Activated CD8-positive, alpha-beta memory T cell treated with anti-CD3 and anti-CD28 coated beads, Interleukin-2, amount 50 U/mL, for 1 hour (primary cell): ENCODE data around the gene IGHMBP2.
"Not testable (repeated sequence)": the region's sequence is repeated elsewhere in the genome, so short reads cannot be mapped to it uniquely, and the experiment has no call there.

ENCODE experiments used
- DNase-seq: peaks from one replicate; pipeline ENCODE4 v3.0.0-alpha.2; 2020; ENCODE audit errors: extremely low read depth

The IGHMBP2 gene

DNA sequence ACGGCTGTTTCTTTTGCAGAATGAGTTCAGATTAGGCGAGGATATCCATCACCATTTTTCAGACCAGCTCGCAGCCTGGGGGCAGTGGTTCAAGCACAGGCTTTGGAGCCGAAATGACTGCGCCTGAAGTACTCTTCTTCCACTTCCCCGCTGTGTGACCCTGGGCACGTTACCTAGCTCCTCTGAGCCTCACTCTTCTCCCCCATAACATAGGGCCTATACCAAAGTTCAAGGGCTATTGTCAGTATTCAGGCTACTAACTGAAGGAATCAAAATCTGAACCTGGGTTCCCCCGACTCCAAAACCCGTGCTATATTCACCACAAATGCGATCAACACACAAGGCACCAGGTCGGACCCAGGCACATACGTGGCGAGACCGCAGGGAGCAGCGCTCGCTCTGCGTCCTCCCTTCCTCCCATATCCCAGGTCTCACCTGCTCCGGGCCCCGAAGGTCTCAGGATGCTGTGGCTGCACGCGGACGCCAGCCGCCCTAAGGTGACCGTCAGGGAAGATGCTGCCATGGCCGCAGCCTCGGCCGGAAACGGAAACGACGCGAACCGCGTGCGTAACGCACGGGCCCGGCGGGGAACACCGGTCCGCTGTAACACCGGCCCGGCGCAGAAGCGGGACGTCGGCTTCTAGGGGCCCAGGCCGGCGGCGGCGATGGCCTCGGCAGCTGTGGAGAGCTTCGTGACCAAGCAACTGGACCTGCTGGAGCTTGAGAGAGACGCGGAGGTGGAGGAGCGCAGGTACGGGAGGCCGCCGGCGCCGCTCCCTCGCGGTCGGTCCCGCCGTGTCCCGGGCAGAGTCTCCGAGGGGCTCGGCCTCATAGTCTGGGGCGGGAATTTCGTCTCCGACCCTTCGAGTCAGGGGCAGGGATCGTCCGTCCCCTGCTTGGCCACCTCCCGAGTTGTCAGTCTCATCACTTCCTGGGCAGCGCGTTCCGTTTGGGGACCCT, at the start of gene IGHMBP2, which contains the start of gene MRPL21:
TSS of gene IGHMBP2 (plus strand) at position 604 of the 960 bp plus-strand sequence. CDS start at position 666, 62 bp downstream.
TSS of gene MRPL21 (minus strand) at position 545 of the 960 bp plus-strand sequence. CDS start at position 523, 22 bp downstream.
- DNase-seq = peak; percentile 30

DNA sequence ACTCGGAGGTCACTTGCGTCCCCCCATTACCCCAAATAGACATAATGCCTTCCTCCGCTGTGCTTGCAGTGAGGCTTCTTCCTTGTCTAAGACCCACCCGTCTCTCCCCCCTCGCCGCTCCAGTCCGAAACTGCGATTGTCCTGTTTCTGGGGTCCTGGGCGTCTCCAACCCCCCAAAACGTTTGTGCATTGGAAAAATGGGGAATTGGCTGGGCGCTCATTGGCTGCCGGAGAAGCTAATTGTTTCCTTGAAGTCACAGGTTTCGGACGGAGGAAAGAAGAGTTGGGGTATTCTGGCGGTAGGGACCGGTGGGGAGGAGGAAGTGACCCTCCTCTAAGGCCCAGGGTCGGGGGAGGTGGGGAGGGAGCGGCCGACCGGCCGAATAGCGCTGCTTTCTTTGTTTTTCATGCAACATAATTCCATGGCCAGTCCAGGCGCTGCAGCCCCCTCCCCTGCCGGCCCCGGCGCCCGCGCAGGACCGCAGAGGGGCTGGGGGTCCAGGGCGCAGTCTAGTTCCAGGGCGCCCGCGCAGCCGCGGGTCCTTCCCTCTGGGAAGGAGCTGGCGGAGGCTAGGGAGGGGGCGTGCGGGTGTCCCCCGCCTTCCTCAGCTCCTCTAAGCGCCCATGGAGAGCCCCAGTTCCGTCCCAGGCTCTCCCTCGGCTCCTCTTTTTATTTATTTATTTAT, 49.3 kb upstream of the IGHMBP2 start:
- DNase-seq = no peak

DNA sequence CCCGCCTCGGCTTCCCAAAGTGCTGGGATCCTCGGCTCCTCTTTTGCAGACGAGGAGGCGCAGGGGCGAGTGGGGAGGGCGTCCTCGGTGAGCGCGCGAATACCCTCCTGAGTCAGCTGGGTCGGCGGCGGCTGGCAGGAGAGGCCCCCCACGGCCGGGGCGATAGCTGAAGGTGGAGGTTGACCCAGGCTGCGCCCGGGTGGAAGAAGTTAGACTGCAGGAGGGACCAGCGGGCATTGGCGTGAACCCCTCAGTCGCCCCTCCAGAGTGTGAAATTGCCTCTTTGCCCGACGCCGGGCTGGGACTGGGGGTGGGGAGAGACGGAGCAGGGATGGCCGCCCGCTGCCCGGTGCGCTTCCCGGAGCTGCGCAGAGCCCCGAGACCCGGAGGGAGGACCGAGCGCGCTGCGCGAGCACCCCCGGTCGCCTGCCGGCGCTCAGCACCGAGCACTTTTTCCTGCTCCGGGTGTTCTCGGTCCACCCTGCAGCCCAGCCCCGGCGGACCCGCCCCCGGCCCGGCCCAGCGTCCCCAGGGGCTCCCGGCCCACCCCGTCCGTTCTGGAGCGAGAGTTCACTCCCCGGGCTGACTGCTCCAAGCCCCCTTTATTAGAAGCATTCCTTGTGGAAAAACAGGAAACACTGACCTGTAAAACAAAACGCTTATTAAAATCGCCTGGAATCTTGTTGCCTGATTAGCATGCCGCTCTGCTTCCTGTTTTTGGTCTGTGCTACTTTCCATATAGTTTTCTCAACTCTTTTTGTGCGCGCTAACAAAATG, 48.3 kb upstream of the IGHMBP2 start:
- no peak for DNase-seq

DNA sequence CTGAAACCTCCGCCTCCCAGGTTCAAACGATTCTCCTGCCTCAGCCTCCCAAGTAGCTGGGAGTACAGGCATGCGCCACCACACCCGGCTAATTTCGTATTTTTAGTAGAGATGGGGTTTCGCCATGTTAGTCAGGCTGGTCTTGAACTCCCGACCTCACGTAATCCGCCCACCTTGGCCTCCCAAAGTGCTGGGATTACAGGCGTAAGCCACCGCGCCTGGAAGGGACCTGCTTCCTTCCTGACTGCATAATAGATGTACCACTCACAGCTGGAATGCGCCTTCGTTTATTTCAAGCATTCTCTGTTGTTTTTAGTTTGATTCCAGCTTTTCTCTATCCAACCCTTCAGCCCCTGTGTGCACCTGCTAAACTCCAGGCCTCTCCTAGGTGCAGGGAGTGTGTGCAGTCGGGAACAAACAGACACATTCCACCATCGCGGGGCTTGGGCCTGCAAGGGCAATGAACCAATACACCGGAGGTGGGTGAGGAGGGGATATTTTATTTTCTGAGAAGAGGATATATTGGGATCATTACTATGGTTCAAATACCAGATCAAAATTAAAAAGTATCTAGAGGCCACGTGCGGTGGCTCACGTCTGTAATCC, 47.2 kb upstream of the IGHMBP2 start:
- DNase-seq = not testable (repeated sequence)

DNA sequence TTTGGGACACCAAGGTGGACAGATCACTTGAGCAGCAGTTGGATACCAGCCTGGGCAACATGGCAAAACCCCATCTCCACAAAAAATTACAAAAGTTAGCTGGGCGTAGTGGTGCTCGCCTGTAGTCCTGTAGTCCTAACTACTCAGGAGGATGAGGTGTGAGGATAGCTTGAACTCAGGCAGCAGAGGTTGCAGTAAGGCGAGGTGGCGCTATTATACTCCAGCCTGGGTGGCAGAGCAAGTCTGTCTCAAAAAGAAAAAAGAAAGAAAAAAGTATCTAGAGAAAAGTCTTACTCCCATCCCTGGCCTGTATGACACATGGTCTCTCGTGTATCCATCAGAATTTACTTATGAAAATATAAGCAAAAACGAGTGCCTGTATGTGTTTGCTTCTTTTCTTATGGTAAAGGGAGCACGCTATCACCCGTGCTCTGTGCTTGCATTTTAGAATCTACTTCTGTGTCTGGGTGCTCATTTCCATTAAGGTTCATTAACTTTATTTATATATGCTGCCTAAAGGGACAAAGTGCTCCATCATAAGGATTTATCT, 46.6 kb upstream of the IGHMBP2 start:
- DNase-seq = no peak

DNA sequence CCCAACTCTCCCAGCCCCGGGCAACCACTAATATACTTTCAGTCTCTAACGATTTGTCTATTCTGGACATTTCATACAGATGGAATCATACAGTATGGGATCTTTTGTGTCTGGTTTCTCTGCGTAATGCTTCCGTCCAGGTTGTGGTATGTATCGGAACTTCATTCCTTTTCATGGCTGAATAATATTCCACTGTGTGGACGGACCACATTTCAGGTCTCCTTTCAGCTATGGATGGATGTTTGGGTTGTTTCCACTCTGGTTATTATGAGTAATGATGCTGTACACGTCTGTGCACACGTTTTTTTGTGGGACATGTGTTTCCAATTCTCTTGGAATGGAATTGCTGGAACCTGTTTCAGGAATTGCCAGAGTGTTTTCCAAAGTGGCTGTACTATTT, 44.6 kb upstream of the IGHMBP2 start:
- DNase-seq = no peak

DNA sequence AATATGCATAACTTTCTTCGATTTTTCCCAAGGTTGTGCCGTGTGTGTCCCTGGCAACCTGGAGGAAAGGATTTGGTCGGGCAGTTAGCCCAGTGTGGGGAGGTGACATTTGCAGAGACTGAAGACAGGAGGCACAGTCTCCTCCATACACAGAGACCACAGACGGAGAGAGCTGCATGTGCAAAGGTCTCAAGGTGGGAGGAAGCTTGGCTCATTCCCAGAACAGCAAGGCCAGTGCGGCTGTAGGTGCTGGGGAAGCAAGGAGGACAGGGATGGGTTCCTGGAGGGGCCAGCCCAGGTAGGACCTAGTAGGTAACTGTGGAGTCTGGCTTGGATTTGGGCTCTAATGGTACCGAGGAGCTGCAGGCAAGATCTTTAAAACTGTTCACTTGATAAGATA, 41.3 kb upstream of the IGHMBP2 start:
- DNase-seq = no peak

DNA sequence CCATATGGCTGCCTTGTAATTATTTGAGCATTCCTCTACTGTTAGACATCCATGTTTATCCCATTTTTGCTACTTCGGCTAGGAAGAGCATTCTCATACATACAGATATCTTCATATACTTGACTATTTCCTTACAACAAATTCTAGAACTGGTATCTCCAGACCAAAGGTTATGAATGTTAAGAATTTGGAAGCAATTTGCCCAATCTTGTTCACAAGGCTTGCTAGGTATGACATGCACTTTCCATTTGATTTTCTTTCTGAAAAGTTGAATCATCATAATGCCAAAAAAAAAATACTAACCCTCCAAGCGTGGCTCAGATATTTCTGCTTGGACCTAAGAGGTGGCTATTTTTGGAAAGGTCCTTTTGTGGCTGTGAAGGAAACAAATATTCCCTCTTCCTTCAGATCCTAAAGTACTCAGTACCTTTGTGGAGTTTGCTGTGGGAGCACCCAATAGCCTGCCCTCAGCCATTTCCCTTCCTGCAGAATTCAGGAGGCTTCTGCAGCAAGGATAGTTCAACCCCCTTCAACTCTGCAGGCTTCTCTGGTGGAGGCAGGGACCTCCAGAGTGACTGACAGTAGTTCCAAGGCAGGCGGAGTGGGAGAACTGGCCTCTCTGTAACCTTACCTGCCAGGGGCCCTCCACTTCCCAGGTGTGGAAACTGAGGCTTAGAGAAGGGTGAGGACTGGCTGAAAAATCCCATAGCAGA, 40.0 kb upstream of the IGHMBP2 start:
- no peak for DNase-seq

DNA sequence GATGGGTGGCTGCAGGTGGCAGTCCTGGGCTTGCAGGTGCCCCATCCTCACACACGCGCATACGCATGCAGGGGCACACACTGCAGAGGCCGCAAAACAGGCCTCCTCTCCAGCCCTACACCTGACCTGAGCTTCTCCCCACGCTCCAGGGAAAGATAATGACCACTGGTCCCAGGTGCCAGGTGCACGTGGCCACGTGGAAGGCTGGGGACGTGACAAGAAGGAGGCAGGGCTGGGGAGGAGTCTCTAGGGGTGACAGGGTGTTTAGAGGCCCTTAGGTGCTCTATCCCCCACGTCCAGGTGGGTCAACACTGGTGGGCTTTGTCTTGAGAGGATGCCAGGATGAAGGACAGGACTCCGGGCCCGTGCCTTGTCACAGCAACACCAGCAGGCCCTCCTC, 38.5 kb upstream of the IGHMBP2 start:
- DNase-seq = no peak

DNA sequence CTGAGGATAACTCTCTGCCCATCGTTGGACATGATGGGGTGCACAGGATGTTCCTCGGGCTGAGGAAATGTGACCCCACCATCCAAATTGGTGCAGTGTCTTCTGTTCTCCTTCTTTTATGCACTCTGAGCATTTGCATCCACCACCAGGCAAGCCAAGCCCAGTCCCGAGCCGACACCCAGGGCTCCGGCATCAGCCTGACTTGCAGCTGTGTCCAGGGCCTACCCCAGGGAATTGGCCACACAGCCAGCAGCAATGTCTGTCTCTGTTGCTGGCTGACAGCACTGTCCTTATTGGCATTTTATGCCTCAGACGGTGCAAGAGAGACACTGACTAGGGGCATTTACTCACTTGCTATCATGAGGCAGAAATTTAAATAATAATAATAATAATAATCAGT, 36.6 kb upstream of the IGHMBP2 start:
- DNase-seq = no peak

DNA sequence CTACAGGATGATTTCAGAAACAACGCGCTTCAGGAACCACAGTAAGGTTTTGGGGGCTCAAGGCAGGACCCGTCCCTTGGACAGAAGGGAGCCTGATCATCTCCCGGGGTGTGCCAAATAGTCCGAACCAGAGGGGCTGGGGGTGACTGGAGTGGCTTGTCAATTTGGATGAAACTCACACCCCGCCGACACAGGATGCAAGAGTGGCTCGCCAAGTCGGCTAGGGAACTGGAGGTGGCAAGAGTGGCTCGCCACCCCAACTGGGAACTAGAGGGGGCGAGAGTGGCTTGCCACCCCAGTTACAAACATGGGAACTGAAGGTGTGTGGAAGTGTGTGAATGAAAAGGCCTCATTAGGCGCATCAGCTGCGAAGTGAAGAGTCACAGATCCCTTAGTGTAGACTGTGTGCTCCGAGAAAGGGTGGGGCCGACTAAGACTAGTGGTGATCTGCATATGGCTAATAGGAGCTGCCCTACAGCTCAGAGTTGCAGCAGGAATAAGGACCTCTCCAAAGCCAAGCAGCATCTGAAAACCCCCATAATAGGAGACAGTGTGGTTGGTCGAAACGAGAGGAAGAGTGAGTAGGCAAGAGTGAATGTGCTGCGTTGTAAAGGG, 35.4 kb upstream of the IGHMBP2 start:
- no peak for DNase-seq

DNA sequence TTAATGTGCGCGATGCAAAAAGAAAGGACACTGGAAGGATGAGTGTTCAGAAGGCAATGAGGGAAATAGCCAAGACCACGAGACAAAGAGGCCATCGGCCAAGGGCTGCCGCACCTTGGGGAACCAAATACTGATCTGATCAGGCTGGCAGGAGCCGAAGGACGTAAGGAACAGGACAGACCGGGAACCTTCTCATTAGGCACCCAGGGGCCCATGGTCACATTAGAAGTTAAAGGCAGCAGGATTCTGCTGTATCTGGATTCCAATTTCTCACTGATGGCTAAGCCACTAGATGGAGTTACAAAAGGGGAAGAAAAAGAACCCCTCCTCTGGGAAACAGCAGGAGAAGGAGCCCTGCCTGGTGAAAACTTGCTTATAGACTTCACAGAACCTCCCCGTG, 33.2 kb upstream of the IGHMBP2 start:
- no peak for DNase-seq

DNA sequence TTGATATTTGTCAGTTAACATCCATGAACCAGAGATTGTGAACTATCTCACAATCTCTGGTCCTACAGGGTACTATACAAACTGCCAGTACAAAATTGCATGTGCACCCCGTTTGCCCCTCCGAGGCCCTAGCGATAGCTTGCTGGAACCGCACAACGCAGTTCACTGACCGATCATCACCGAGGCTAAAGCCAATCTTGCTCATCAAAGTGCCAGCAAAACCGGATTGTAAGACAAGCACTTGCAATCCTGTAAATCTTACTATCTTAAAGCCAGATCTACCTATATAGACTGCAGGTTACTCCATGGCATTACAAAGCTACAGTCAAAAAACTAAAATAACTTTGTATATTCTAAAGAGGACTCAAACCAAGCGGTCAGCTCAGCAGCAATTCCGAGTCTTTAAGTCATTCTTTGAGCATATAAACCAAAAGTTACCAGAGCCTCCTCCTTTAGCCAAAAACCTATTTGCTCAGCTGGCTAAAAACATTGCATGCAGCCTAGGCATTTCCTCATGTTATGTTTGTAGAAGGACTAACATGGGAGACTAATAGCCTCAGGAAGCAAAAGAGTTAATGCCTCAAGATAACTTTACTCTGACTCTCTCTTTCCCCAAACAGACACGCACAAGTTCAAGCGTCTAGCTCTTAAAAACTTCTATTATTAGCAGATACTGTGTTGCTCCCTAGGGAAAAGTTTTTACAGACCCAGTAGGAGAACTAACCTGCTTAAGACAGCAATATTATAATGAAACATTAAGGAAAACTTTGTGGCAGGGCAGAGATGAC, 31.3 kb upstream of the IGHMBP2 start:
- no peak for DNase-seq

DNA sequence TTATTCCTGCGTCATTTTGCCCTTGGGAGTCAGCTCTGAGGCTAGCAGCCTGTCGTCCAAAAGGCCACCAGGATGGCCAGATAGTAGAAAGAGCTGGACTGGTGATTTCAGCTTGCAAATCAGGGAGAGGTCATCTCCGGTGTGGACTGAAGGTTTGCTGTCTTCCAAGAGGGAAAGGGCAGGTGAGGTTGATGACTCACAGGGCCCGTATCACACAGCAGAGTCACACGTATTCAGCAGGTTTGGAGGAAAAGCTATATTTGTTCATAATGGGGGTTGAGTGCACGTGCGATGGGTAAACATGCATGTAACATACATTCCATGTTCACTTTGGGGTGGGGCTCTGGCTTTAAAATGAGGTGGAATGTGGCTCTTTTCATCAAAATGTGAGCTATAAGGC, 25.7 kb upstream of the IGHMBP2 start:
- no peak for DNase-seq

DNA sequence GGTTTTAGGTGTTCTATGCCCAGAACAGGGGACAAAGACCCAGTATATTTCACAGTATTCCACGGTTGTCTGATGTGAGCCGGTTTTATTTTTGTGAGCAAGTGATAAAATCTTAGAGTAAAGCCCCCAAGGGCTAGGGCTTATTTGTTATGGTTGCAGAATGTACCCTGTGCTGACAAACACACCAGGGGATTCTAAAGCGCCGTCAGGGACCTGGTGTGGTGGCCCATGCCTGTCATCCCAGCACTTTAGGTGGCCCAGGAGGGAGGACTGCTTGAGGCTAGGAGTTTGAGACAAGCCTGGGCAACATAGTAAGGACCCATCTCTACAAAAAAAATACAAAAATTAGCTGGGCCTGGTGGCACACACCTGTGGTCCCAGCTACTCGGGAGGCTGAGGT, 22.8 kb upstream of the IGHMBP2 start:
- DNase-seq = no peak

DNA sequence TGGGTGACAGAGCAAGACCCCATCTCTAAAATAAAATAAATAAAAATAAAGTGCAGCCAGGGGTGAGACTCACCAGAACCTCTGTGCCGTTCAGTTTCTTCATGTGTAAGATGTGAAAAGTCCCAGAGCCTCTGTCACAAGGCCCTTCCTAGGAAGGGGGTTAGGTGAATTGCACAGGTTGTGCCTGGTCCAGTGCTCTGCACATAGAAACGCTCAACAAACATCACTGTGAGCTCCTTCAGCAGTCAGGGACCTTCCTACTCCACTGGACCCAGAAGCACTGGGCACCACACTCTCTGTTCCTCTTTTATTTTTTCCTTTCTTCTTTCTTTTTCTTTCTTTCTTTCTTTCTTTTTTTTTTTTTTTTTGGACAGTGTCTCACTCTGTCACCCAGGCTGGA, 22.4 kb upstream of the IGHMBP2 start:
- DNase-seq = no peak

DNA sequence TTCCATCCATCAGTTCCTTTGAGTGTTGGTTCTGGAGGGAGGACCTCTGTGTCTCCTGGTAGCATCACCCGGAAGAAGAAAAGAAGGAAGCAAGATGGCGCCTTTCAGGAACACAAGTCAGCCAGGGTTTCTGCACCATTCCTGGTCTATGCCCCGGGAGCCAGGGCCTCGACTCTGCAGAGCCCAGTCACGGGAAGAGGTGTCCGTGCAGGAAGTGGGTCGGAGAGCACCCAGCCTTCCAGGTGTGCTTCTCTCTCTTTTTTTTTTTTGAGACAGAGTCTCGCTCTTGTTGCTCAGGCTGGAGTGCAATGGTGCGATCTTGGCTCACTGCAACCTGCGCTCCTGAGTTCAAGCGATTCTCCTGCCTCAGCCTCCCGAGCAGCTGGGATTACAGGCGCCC, 21.3 kb upstream of the IGHMBP2 start:
- DNase-seq = no peak

DNA sequence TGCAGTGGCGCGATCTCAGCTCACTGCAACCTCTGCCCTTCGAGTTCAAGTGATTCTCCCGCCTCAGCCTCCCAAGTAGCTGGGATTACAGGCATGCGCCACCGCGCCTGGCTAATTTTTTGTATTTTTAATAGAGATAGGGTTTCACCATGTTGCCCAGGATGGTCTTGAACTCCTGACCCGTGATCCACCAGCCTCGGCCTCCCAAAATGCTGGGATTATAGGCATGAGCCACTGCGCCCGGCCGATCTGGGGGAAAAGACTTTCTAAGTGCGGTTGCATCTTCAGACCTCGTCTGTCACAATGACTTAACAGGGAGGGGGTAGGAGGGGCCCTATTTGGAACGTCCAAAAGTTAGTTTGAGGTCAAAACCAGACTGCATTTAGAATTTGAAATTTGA, 18.9 kb upstream of the IGHMBP2 start:
- not testable (repeated sequence) for DNase-seq

DNA sequence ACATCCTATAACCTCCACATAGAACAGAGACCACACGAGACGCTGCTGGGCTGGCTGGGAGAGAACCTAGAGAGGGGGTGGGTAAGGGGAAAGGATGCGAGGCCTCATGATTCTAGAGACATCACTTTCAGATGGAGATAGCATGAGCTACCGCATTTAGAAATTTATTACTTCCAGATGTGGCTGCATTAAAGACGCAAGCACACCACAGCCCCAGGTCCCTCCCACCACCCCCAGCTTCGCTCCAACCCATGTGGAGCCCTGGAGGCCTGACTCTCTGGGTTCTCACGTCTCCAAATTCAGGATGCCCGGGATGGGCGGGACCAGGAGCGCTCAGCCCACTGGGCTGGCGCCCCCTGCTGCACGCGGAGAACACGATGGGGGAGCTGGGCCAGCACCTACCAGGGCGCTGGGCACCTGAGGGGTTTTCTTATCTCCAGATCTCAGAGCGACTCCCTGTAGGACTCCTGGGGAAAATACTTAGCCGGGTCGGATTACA, 13.7 kb upstream of the IGHMBP2 start:
- DNase-seq = no peak
